AG04450 (cell line): Measurements from ENCODE around the gene RNPEPL1. TPM values are rescaled to one million over a fixed set of nuclear protein-coding genes. Genes with fewer than 3 reads are reported as not detected.

Experiments used
- CTCF ChIA-PET: fragments of 300-600, 350-600 bp; formaldehyde crosslinking; extraction: SDS; loops from one replicate; lab custom pipeline; 2022; ENCODE audit warnings: antibody characterized with exemption, inconsistent platforms; lab: Charles Lee
- POLR2A ChIA-PET: fragments of 350-600 bp; formaldehyde crosslinking; extraction: SDS; loops from one replicate; lab custom pipeline; 2021; ENCODE audit warnings: antibody characterized with exemption, inconsistent platforms; lab: Yijun Ruan, JAX
- DNase-seq: peaks from one replicate; pipeline ENCODE4 v3.0.0-alpha.2; 2011; ENCODE audit warnings: low read depth, low spot score
- H3K27ac ChIP-seq: one replicate; pipeline ENCODE4 v1.5.1; 2012; ENCODE audit warnings: low read depth, low read length, control low read depth
- H3K27me3 ChIP-seq: one replicate; pipeline ENCODE4 v1.6.0; 2012; ENCODE audit warnings: low read length; ENCODE audit not compliant: control insufficient read depth, insufficient read depth
- H3K4me3 ChIP-seq: 2 replicates; pipeline ENCODE4 v1.5.1; 2011; ENCODE audit warnings: mild to moderate bottlenecking, low read depth, low read length, control low read depth
- H3K9me3 ChIP-seq: 2 replicates; pipeline ENCODE4 v1.5.1; 2012; ENCODE audit warnings: low read length; ENCODE audit not compliant: control insufficient read depth, insufficient read depth
- polyA plus RNA-seq: library from polyadenylated mRNA; depleted of rRNA; stranded (reverse); fragments of >200 nt; gene quantifications from 2 replicates; pipeline ENCODE4 v1.2.3, GENCODE V29; 2011
- TF ChIP-seq, protein P1 (sequence below): IDR thresholded peaks from 2 replicates; pipeline ENCODE4 v1.5.1; 2011; ENCODE audit warnings: low read depth, low read length, control low read depth, inconsistent platforms

RNPEPL1 gene
- polyA plus RNA-seq, 1 experiment, result 7.2 TPM

DNA sequence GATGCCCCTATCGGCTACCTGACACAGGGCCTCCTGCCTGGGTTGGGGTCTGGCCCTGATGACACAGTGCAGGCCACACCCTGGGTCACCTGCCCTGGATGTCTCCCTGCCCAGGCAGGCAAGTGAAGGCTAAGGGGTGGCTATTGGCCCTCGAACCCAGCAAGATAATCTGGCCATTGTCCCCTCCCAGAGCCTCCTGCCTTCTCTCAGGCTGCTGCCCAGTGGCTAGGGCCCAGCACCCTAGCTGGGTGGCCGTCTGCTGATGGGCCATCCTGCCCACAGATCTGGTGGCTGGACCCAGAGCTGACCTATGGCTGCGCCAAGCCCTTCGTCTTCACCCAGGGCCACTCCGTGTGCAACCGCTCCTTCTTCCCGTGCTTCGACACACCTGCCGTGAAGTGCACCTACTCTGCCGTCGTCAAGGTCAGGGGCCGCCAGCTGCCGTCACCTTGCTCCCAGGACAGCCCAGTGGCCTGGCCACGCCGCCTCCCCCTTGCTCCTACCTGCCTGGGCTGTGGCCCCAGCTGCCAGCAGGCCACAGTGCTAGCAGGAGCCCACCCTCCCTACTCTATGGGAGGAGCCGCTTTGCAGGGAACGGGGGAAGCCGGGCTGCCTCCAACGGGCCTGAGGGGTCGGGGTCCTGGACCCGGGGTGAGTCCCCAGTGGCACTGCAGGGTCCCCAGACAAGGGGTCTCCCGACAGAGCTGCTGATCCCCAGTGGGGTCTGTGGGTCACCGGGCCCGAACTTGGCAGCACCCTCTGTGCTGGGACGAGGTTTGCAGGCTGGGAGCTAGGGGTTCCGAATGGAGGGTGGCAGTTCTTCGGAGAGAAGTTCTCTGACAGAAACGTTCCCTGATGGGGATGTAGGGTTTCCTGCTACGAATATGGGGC, 4.1 kb downstream of the RNPEPL1 start:
- Histone ChIP-seq H3K27ac (no peak overlapping the region), H3K9me3 (no peaks in the 10 kb centered on the region; the same call in 1 of the 2 replicates), H3K27me3 (no peaks in the 10 kb centered on the region), H3K4me3 (no peak overlapping the region)
- ChIA-PET POLR2A (no interaction called here), CTCF (no interaction called here)
- TF ChIP-seq, protein P1, sequence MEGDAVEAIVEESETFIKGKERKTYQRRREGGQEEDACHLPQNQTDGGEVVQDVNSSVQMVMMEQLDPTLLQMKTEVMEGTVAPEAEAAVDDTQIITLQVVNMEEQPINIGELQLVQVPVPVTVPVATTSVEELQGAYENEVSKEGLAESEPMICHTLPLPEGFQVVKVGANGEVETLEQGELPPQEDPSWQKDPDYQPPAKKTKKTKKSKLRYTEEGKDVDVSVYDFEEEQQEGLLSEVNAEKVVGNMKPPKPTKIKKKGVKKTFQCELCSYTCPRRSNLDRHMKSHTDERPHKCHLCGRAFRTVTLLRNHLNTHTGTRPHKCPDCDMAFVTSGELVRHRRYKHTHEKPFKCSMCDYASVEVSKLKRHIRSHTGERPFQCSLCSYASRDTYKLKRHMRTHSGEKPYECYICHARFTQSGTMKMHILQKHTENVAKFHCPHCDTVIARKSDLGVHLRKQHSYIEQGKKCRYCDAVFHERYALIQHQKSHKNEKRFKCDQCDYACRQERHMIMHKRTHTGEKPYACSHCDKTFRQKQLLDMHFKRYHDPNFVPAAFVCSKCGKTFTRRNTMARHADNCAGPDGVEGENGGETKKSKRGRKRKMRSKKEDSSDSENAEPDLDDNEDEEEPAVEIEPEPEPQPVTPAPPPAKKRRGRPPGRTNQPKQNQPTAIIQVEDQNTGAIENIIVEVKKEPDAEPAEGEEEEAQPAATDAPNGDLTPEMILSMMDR, result no peak
- no peak for DNase-seq

DNA sequence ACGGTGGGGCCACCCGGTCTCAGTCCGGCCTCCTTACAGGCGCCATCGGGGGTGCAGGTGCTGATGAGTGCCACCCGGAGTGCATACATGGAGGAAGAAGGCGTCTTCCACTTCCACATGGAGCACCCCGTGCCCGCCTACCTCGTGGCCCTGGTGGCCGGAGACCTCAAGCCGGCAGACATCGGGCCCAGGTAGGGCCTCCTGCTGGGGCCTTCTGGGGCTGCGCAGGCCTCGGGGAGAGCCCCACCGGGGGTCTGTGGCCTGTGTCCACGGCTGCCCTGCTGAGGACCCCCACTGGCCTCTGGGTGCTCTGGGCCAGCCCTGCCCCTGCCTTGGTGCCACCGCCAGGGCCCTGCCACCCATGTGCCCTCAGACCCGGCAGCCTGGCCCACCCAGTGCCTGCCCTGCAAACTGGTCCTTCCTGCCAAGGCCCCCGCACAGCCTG, 4.8 kb downstream of the RNPEPL1 start:
- H3K4me3 ChIP-seq, result no peak overlapping the region
- ChIA-PET POLR2A (no interaction called here), CTCF (no interaction called here)
- H3K27ac ChIP-seq, result no peak overlapping the region
- H3K27me3 ChIP-seq, result no peaks in the 10 kb centered on the region
- H3K9me3 ChIP-seq, result no peaks in the 10 kb centered on the region; the same call in 1 of the 2 replicates
- DNase-seq, result no peak
- TF ChIP-seq, protein P1, result no peak

DNA sequence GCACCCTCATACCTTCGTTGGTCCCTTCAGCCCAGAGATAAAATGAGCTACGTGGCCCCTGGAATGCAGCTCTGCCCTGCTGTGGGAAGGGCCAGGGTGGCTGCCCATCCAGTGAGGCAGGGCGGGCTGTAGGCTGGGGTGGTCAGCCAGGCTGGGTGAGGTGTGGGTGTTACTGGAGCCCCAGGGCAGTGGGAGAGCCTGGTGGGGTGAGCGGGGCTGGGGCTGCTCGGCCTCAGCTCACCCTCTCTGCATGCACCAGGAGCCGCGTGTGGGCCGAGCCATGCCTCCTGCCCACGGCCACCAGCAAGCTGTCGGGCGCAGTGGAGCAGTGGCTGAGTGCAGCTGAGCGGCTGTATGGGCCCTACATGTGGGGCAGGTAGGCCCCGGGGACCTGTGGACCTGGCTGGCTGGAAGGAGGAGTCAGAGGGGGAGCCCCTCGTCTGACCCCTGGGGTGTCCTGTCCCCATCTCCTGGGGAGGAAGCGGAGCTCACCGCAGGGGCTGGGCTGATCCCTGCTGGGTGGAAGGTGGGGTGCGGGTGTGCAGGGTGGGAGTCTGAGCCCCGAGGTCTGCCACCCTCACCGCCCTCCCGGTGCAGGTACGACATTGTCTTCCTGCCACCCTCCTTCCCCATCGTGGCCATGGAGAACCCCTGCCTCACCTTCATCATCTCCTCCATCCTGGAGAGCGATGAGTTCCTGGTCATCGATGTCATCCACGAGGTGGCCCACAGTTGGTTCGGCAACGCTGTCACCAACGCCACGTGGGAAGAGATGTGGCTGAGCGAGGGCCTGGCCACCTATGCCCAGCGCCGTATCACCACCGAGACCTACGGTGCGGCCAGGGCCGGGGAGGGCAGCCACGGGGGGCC, 5.5 kb downstream of the RNPEPL1 start:
- CTCF ChIA-PET, result no interaction called here
- H3K27me3 ChIP-seq, result no peaks in the 10 kb centered on the region
- POLR2A ChIA-PET, result no interaction called here
- H3K4me3 ChIP-seq, result no peak overlapping the region
- H3K9me3 ChIP-seq, result no peaks in the 10 kb centered on the region; the same call in 1 of the 2 replicates
- H3K27ac ChIP-seq, result no peak overlapping the region
- TF ChIP-seq, protein P1, result no peak
- no peak for DNase-seq

DNA sequence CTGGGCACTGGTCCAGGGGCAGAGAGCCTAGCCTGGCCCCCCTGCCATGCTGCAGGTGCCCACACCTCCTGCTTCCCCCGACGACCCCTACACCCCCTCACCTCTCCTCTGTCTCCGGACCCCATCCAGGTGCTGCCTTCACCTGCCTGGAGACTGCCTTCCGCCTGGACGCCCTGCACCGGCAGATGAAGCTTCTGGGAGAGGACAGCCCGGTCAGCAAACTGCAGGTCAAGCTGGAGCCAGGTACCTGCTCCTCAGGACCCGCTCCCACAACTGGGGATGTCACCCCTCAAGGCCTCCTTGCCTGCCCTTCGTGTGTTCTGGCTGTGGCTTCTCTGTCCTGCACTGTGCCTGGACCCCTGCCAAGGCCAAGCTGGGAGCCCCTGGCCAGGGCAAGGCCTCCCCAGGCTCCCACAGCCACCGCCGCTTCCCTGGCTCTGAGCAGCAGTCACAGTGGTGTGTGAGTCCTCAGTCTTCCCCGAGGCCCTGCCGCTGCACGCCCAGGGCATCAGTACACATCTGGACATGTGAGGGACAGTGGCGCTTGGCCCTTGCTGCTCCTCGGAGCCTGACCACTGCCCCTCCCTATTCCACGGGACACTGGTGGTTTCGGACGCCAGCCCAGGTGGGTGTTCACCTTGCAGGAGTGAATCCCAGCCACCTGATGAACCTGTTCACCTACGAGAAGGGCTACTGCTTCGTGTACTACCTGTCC, 6.3 kb downstream of the RNPEPL1 start:
- Histone ChIP-seq H3K4me3 (no peak overlapping the region), H3K27me3 (no peaks in the 10 kb centered on the region), H3K9me3 (no peaks in the 10 kb centered on the region; the same call in 1 of the 2 replicates), H3K27ac (no peak overlapping the region)
- TF ChIP-seq, protein P1, result no peak
- ChIA-PET POLR2A (no interaction called here), CTCF (no interaction called here)
- DNase-seq, result no peak
